Embryonic facial prominence (tissue), 1 donor: ENCODE measurements around the gene ISG20L2.

Experiments used
- DNase-seq: peaks from one replicate; pipeline ENCODE4 v3.0.0-alpha.2; 2016; ENCODE audit errors: extremely low spot score

Gene ISG20L2

DNA sequence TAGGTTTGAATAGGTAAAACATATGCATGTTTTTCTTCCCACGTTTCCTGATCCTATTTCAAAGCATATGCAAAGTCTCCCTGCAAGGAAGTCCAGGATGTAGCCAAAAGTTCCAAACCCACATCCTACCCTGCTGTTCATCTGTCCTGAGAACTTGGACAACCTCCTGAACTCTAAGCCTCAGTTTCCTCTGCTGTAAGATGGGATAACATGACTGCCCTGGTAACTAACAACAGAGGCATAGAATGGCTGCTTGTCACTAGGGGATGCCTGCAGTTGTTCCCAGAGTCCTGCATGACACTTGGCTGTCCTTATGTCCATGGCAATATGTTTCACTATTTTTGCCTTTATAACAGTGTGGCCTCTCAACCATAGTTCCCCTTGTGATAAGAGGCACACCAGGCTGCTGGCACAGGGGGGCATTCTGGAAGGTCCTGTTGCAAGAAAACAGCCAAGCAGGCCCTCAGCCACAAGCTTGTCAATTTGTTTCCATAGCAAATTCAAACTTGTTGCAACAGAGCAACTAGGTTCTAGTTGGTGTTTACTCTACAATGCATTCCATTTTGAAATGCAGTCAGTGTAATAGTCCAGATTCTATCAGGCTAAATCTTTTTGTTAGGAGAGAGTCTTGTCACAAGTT, 24.4 kb upstream of the ISG20L2 start:
- DNase-seq: no peak

DNA sequence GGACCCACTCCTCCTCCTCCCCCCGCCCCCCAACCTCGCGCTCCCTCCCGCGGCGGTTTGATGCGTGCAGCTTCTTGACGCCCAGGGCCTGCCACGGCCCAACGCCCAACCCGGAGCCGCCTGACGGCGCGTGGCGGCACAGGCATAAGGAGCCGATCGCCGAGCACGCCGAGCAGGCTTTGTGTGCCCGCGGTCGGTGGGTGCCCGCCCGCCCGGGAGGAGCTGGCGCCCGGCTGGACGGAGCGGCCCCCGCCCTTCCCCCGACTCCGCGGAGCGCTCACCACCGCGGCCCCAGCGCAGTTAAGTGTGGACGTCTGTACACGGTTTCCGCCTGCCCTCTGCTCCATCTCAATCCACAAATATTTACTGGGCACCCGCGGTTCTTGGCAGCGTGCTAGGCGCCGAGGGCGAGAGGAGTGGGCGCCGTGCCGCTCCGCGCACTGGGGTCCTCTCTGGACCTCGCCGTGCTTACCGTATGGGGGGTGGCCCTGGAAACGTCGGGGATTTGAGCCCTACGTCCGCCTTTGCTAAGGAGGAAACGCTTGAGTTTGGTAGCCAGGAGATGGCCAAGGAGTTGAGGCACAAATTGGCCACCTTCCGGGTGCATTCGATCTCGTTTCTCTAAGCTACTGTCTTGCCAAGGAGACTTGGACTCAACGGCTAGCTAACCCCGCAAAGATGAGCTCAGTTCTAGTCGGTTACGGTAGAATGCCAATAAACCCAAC, 23.4 kb upstream of the ISG20L2 start:
- DNase-seq: peak; percentile 92

DNA sequence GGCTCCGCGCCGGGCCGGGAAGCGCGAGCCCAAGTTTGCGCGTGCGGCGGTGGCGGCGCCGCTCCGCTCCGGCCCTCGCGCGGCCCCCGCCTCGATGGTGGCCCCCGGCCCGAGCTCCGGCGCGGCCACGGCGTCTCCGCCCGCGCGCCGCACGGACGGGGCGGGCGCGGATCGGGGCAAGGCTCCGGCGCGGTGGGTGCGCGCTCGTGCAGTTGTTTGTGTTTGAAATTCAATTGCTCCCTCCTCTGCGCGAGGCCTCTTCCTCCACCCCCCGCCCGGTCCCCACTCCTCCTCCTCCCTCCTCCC, 22.8 kb upstream of the ISG20L2 start, which contains the start of gene HDGF:
TSS of gene HDGF (minus strand) at position 225 of the 306 bp plus-strand sequence. CDS start 246 bp downstream, outside the sequence.
- no peak for DNase-seq

DNA sequence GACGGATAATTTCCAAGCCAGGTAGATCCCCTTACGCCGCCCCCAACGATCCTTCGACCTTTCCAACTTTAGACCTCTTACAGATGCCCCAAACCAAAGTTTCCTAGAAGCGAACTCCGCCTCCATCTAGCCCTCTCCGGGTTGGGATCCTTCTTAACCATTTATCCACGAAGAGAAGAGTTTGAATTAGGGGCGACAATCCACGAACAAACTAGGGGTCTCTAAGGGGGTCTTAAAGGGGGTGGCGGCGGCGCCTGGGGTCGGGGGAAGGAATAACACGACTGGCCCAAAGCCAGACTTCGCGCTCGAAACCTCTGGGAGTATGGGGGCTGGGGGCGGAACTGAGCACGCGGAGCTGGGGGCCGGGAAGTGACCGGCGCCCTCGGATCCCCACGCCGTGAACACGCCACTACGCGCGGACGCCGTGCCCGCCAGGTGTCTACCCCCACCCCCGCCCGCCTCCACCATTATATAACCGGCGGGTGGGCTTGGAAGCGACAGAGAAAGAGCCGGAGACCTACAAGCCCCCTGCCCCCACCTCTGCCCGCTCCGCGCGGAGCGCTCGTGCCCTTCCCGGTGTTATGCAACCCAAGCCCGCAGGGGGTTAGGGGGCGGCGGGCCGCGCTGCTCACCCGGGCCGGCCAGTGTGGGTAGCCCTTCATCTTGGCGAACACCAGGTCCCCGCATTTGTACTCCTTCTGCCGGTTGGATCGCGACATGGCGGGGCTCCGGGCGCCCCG, 22.3 kb upstream of the ISG20L2 start:
- no peak for DNase-seq

DNA sequence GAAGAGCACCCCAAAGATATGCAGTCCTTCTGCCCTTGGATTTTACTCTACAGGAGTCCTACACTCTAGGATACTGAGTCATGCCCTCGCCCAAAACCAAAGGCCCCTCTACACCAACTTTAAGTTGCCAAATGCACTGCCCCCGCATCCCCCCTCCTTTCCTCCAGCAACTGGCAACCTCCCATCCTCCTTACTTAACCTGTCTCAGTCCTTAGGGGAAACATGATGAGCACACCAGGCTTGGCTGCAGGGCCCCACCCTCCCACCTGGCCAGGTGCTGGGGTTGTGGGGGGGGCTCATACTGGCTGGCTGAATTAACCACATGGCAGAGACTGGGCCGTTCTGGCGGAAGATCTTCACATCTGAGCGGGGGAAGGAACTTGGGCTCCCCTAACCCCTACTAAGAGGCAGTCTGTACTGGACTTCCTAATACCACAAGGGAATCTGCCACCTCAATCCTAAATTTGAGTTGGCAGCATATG, 21.7 kb upstream of the ISG20L2 start:
- DNase-seq: no peak

DNA sequence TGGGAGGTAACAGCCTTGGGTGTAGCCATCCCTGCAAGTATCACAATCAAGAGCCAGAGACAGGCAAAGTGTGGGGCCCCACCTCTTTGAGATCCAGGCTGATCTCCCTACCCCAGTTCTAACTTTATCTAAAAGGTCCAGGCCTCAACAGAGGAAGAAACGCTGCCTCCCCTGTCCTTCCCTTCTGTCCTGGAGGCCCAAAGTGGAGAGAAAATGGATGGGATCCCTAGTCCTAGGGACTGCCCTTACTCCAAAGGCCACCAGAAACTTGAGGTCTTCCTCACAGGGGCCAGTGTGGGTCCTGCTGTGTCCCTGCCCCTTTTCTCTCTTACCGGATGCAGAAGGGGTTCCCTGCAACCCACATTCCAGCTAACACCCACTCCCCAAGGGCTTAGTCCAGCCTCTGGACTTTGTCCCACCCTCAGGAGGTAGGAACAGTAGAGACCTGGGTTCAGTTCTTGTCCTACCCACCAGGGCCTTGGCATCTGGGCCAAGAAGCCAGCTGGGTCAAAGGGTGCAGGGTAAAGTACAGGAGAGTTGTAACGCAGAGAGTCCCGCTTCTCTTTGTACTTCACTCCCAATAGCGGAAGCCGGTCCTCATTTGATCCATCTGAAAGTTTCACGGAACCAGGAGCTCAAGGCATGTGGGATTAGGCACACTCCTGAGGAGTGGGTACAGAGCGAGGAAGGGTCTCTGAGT, 21.0 kb upstream of the ISG20L2 start:
- DNase-seq: no peak

DNA sequence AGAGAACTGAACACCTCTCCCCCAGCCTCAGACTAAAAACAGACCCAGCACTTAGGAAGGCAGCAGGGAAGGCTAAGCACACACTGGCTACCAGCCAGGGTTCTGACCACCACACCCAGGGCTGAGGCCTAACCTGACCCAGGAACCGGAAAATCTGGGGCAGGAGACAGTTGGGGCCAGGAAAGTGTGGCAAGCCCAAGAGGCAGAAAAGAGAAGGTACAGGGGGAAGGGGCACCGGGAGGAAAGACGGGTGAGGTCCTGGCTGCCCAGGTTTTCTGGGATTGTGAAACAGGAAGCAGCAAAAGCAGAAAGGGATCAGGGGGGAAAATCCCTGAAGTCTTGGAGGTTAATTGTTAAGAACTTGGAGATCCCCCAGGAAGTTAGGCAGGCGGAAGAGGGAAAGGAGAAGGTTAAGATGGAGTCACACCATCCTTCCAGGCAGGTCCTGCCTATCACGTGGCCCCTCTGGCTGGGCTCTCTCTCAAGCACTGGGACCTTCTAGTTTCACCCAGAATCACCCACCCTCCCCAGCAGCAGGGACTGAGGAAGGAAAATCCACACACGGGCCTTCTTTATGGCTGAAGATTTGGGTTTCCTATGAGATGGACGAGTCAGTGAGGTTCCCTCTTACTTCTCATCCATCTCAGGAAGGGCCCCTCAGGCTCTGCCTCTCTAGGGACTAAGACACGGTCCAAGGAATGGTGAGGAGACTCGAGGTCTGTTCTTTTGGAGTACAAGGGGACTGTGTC, 20.3 kb upstream of the ISG20L2 start:
- DNase-seq: no peak

DNA sequence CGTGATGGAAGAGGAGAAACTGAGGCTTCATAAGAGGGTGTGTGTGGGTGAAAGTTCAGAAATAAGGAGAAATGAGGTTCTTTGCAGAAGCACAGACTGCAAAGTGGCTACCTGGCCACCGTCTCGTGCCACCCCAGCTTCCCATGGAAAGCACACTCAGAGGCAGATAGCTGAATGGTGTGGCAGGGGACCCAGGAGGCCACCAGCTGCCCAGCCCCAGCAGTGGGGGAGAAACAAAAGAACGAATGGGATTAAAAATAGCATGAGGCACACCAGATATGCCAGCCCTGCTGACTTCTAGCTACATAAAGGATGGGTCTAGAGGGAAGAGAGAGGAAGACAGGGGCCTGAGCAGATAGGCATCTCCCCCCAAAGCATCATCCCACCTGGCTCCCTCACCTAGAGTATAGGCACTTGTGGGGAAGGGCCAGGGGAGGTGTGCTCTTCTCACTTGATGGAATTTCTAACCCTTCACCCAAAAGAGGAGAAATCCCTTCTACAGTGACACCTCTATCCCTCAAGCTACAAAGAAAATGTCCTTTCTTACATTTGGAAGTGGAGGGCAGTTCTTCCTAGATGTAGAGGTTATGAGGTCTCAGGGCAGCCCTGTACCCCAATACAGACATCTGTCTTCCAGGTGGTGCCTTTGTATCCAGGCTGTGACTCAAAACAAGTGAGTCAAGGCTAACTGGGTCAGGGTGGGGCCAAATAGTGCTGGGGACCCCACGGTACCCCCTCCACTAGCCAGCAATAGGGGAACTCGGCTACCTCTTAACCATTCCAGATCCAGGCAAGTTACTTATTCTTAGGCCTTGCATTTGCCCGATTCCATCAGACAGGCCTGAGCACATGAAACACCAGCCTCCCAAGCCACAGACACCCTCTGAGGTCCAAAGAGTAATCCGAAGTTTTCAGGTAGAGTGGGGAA, 19.4 kb upstream of the ISG20L2 start:
- no peak for DNase-seq

DNA sequence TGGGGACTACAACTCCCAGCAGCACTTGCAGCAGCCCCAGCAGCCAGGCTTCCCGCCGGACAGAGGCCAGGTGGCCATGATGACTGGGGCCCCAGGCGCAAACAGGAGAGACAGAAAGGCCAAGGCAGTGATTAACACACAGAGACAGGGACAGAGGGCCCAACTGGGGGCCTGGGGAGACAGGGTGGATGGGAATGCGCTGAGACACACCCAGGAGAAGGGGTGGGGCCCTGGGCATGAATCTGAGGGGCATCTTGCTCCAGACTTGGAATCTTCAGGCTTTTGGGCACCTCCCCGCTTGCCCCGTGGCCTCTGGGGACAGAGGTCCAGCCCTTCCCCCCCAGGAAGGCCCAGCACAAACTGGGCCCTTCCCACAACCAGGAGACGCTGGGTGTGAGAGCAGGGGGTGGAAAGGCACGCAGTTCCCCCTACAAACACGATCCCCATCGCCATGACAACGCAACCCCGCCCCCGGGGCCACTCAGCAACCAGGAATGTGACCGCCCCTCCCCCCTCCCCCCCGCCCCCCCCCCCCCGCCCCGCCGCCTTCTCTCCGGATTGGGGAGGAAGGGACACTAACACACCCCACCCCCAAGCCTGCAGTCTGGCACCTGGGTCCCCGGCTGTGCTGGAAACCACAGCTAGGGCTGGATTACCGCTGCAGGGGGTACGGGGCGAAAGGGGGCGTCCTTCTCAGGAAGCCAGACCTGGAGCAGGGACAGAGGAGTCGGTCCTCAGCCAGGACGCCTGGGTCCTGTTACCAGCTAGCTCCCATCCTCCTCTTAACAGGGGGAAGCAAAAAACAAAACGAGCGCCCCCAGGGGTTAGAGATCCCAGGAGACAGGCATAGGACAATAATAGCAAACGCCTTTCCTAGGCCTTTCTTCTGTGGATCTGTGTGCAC, 18.4 kb upstream of the ISG20L2 start:
- DNase-seq: peak; percentile 80

DNA sequence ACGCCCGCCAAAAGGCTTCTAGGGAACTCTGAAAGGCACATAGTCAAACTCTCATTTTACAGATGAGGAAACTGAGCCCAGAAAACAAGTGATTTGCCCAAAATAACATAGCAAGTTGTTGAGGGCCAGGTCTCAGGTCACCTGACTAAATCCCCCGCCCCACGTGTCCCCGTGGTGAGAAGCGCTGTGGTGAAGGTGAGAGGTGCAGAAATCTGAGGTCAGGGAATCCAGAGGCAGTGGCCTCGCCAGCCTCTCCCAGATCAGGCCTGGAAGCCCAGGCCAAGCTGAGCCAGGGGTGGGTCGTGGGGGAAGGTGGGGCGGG, 17.8 kb upstream of the ISG20L2 start:
- DNase-seq: no peak

DNA sequence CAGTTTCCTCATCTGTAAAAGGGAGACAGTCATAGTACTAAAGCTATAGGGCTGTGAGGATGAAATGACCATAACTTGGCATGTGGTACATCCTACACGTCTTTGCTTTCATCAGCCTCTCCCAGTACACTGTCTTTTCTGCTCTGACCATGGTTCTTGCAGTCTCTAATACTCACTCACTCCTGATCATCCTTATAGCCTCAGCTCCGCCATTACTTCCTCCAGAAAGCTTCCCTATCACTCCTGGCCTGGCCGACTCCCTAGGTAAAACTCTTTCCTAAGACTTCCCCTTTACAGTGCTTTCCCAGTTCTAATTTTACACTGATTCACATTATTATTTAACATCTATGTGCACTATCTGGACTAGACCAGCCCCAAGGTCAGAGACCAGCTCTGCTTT, 17.3 kb upstream of the ISG20L2 start:
- no peak for DNase-seq

DNA sequence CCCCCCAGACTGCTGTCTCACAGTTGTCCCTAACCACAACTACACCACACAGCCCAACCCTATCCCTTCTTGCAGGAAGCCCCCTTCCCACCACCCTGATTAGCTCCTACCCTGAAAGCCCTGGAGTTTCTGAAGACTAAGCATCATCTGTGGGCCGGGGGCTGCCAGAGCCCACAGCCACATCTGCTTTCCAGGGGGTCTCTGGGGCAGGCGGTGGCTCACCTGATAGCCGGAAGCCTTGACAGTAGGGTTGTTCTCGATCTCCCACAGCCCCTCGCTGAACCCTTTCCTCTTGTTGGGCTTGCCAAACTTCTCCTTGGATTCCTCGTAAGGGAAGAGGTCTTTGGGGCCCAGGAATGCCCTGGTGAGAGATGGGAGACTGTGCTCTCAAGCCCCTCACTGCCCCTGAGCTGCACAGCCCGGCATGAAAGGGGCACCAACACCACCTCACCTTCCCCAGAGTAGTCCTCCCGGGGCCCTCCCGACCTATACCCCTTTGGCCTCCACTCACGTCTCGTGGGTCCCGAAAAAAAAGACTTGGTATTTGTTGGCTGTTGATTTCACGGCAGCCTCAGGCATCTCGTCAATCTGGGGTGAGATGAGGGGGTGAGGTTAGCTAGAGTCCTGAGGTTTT, 16.3 kb upstream of the ISG20L2 start:
- DNase-seq: no peak

DNA sequence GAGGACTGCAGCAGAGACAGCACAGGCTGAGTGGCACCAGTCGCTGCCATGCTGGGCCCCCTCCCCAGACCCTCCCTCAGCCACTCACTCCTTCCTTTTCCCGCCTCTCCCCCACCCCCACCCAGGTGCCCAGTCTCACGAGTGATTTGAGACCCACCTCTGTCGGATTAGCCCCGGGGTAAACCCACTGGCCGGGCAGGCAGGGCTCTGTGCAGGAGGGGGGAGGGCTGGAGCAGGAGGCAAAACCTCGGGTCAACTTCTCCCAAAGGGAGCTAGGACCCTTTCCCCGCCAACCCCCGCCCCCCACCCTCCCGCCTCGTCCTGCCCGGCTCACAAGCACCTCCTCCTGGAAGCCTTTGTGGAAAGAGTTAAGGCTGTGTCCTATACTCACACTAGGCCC, 15.8 kb upstream of the ISG20L2 start:
- no peak for DNase-seq

DNA sequence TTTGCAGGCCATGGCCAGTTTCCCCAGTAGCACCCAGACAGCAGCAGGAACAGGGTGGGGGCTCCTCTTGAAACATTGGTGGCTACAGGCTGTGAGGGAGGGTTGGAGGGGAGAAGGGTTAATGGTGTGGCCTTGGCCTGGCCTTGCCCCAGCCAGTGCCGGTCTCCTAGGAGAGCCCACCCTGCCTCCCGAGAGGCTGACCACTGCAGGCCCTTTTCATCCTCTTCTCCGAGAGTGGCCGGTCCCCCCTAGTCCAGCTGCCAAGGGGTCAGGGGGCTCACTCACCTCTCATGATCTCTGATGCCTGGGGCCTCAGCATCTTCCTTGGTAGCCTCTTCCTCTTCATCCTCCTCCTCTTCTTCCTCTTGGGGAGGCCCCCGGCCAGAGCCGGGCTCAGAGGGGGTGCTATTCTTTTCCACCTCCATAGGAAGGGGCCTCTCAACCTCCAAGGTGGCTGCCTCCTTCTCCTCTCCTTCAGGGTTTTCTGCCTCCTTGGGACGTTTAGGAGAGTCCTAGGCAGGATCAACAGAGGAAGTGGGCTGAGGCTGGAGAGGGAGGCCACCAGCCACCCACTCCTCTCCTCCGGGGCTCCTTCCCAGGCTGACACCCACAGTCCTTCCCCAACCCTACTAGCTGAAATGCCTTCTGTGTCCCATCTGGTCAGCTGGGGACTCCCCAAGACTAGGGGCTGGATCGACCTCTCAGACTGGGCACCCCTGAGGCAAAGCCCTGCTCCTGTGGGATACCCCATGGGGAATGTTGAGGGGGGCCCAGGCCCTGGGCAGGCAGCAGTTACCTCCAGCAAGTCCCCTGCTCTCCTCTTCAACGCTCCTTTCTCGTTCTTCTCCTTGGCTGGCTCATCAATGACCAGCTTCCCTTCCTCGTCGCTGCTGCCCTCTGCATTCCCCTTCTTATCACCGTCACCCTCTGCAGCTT, 15.1 kb upstream of the ISG20L2 start:
- no peak for DNase-seq

DNA sequence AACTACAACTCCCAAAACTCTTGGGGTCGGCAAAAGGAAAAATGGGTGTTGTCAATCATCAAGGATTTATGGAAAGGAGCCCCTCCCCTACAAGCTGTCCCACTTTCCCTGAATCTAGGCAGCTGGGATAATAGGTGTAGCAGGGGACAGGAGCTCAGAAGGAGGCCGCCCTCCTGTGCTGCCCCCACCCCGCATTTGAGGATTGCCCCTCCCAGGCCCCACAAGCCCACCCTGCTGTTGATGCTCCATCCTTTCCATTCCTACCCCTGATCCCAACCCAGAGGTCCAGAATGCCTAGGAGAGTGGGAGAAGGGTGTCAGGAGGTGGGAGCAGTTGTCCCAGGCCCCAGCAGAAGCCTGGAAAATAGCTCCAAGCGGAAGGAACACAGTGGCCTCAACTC, 14.2 kb upstream of the ISG20L2 start:
- DNase-seq: no peak

DNA sequence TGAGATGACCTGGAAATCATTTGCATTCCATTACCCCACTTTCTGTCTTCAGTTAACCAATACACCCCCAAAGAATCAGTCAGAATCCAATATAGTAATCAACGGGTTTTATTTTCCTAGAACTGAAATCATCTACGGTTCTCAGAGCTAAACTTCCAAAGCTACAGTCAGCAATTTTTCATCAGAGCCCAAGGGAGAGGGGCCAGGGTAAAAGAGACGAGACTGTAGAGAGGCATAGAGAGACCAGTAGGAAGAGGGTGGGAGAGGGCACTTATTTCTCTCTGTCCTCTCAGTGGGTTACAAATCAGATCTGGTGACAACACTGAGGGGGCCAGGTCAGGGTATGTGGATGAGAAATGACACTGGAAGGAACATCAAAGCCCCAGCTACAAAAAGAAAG, 13.5 kb upstream of the ISG20L2 start:
- no peak for DNase-seq

DNA sequence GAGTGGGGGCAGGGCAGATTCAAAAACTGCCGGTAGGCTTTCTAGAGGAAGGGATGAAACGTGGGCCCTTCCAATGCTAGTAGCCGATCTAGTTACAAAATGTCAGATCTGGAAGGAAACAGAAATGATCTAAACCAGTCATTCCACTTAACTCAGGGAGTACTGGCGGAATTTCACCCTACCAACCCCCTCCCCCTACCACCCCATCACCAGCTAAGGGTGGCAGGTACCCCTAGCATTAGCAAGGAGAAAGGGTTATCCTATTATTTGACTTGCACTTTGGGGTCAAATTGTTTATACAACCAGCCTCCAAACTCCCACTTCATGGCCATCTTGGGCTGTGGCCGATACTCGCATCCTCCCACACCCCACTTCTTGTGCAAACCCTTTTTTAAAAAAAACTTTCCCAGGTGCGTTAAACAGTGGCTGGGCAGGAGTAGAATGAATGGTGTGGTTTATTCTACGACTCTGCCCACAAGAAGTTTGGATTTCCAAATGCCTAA, 13.0 kb upstream of the ISG20L2 start:
- DNase-seq: no peak
